H9 (cell line): ENCODE measurements around the gene KRTAP5-10. TPM values are rescaled to one million over a fixed set of nuclear protein-coding genes. Genes with fewer than 3 reads are reported as not detected.
"Not testable (repeated sequence)": the region's sequence is repeated elsewhere in the genome, so short reads cannot be mapped to it uniquely, and the experiment has no call there.

ENCODE experiments used
- DNase-seq: peaks from one replicate; pipeline ENCODE4 v3.0.0-alpha.2; 2017
- H2AFZ ChIP-seq: one replicate; pipeline ENCODE4 v1.6.1; 2013; ENCODE audit warnings: mild to moderate bottlenecking, low read length, control low read depth, moderate library complexity
- H2AK5ac ChIP-seq: 2 replicates; pipeline ENCODE4 v1.6.1; 2013; ENCODE audit warnings: low read length, control low read depth, mixed read lengths; ENCODE audit not compliant: insufficient read length
- H2BK120ac ChIP-seq: one replicate; pipeline ENCODE4 v1.6.1; 2013; ENCODE audit warnings: low read depth, mild to moderate bottlenecking, low read length, control low read depth, inconsistent platforms; ENCODE audit not compliant: poor library complexity, severe bottlenecking
- H2BK12ac ChIP-seq: 2 replicates; pipeline ENCODE4 v1.6.1; 2013; ENCODE audit warnings: low read length, control low read depth, mixed read lengths, low read depth; ENCODE audit not compliant: insufficient read length
- H2BK15ac ChIP-seq: 2 replicates; pipeline ENCODE4 v1.6.1; 2013; ENCODE audit warnings: low read depth, low read length, control low read depth
- H2BK20ac ChIP-seq: one replicate; pipeline ENCODE4 v1.6.1; 2013; ENCODE audit warnings: low read depth, mild to moderate bottlenecking, low read length, control low read depth, inconsistent platforms; ENCODE audit not compliant: poor library complexity, severe bottlenecking
- H2BK5ac ChIP-seq: 2 replicates; pipeline ENCODE4 v1.6.1; 2013; ENCODE audit warnings: low read length, control low read depth, mixed read lengths; ENCODE audit not compliant: insufficient read length
- H3K14ac ChIP-seq: 2 replicates; pipeline ENCODE4 v1.6.1; 2013; ENCODE audit warnings: low read length, control low read depth; ENCODE audit not compliant: insufficient read depth
- H3K18ac ChIP-seq: 2 replicates; pipeline ENCODE4 v1.6.1; 2013; ENCODE audit warnings: low read depth, mild to moderate bottlenecking, mixed read lengths, low read length, control low read depth; ENCODE audit not compliant: insufficient read length
- H3K23ac ChIP-seq: 2 replicates; pipeline ENCODE4 v1.6.1; 2013; ENCODE audit warnings: low read length, control low read depth, mixed read lengths, low read depth; ENCODE audit not compliant: insufficient read length
- H3K23me2 ChIP-seq: 2 replicates; pipeline ENCODE4 v1.6.1; 2013; ENCODE audit warnings: low read depth, mild to moderate bottlenecking, mixed read lengths, low read length, control low read depth; ENCODE audit not compliant: insufficient read length, poor library complexity, severe bottlenecking
- H3K27ac ChIP-seq: 2 replicates; pipeline ENCODE4 v1.5.1; 2013; ENCODE audit warnings: low read length, control low read depth, mixed read lengths, low read depth; ENCODE audit not compliant: insufficient read length
- H3K27me3 ChIP-seq: 2 replicates; pipeline ENCODE4 v1.6.1; 2013; ENCODE audit warnings: low read length, control low read depth, inconsistent platforms; ENCODE audit not compliant: insufficient read depth
- H3K4ac ChIP-seq: 2 replicates; pipeline ENCODE4 v1.6.1; 2013; ENCODE audit warnings: low read depth, mild to moderate bottlenecking, control low read depth, inconsistent platforms, low read length, moderate library complexity
- H3K4me1 ChIP-seq: 2 replicates; pipeline ENCODE4 v1.6.1; 2013; ENCODE audit warnings: low read length, control low read depth, inconsistent platforms; ENCODE audit not compliant: insufficient read depth
- H3K4me2 ChIP-seq: 2 replicates; pipeline ENCODE4 v1.6.1; 2013; ENCODE audit warnings: low read length, control low read depth, mixed read lengths; ENCODE audit not compliant: insufficient read length, insufficient read depth
- H3K56ac ChIP-seq: 2 replicates; pipeline ENCODE4 v1.6.1; 2013; ENCODE audit warnings: low read depth, mild to moderate bottlenecking, mixed read lengths, low read length, control low read depth; ENCODE audit not compliant: insufficient read length
- H3K79me1 ChIP-seq: 2 replicates; pipeline ENCODE4 v1.6.1; 2013; ENCODE audit warnings: low read depth, mild to moderate bottlenecking, moderate library complexity, low read length, control low read depth, inconsistent platforms; ENCODE audit not compliant: insufficient read depth, poor library complexity, severe bottlenecking
- H3K79me2 ChIP-seq: 2 replicates; pipeline ENCODE4 v1.6.1; 2013; ENCODE audit warnings: low read length, control low read depth, inconsistent platforms; ENCODE audit not compliant: insufficient read depth
- H3K9ac ChIP-seq: 2 replicates; pipeline ENCODE4 v1.6.1; 2013; ENCODE audit warnings: low read length, control low read depth, mixed read lengths; ENCODE audit not compliant: insufficient read length; ENCODE audit errors: extremely low read depth
- H3K9me3 ChIP-seq: one replicate; pipeline ENCODE4 v1.6.1; 2013; ENCODE audit warnings: low read depth, low read length, inconsistent platforms; ENCODE audit not compliant: control insufficient read depth
- H3T11ph ChIP-seq: one replicate; pipeline ENCODE4 v1.6.1; 2013; ENCODE audit warnings: mild to moderate bottlenecking, low read length, control low read depth, inconsistent platforms
- H4K20me1 ChIP-seq: one replicate; pipeline ENCODE4 v1.6.1; 2013; ENCODE audit not compliant: control insufficient read depth, insufficient read length, insufficient read depth
- H4K5ac ChIP-seq: 2 replicates; pipeline ENCODE4 v1.6.1; 2013; ENCODE audit warnings: low read depth, mild to moderate bottlenecking, mixed read lengths, low read length, control low read depth; ENCODE audit not compliant: insufficient read length
- H4K8ac ChIP-seq: replicated peaks from 2 replicates; pipeline ENCODE4 v1.6.1; 2013; ENCODE audit warnings: low read length, control low read depth, mixed read lengths, low read depth; ENCODE audit not compliant: insufficient read length
- H4K91ac ChIP-seq: 2 replicates; pipeline ENCODE4 v1.6.1; 2013; ENCODE audit warnings: low read depth, mild to moderate bottlenecking, moderate library complexity, mixed read lengths, low read length, control low read depth; ENCODE audit not compliant: insufficient read length
- H3K27ac Mint-ChIP-seq, 3 experiments: 2 replicates in 2 of 3; 3 replicates in 1 of 3; pipeline ENCODE4 v1.8.0; 2020 to 2021; ENCODE audit warnings: mixed read lengths in 3 of 3, mild to moderate bottlenecking in 1 of 3, moderate library complexity in 1 of 3
- H3K27me3 Mint-ChIP-seq: 2 replicates; pipeline ENCODE4 v1.8.0; 2021; ENCODE audit warnings: low read depth, mild to moderate bottlenecking, moderate library complexity, mixed read lengths
- H3K36me3 Mint-ChIP-seq, 3 experiments: 2 replicates in 2 of 3; 3 replicates in 1 of 3; pipeline ENCODE4 v1.8.0; 2020 to 2021; ENCODE audit warnings: low read depth in 3 of 3, mixed read lengths in 3 of 3; ENCODE audit not compliant: insufficient read depth in 1 of 3
- H3K4me1 Mint-ChIP-seq, 2 experiments: 2 replicates each; pipeline ENCODE4 v1.8.0; 2020; ENCODE audit warnings: mixed read lengths in 2 of 2
- H3K4me3 Mint-ChIP-seq, 2 experiments: 2 replicates in 1 of 2; 3 replicates in 1 of 2; pipeline ENCODE4 v1.8.0; 2020 to 2021; ENCODE audit warnings: mild to moderate bottlenecking in 2 of 2, mixed read lengths in 2 of 2, moderate library complexity in 1 of 2
- H3K9me3 Mint-ChIP-seq, 2 experiments: 2 replicates in 1 of 2; 3 replicates in 1 of 2; pipeline ENCODE4 v1.8.0; 2020; ENCODE audit warnings: mild to moderate bottlenecking in 2 of 2, mixed read lengths in 2 of 2, moderate library complexity in 1 of 2
- WGBS: extraction: QIAGEN DNeasy Blood & Tissue Kit; methylation state at CpG from one replicate; pipeline ENCODE4 v1.1.7; 2013; ENCODE audit warnings: missing lambda C conversion rate, low lambda C conversion rate, mixed read lengths; ENCODE audit not compliant: insufficient read length; ENCODE audit errors: extremely low coverage; 5-methylcytosine and 5-hydroxymethylcytosine counted together
- total RNA-seq: library from RNA; stranded (reverse); gene quantifications from 2 replicates; pipeline ENCODE4 v1.2.1, GENCODE V29; 2021
- TF ChIP-seq, protein P1 (sequence below): fragments of 200-600 bp; sonication (generic); conservative IDR thresholded peaks from 3 replicates; pipeline ENCODE4 v1.8.0; 2021; ENCODE audit warnings: antibody characterized with exemption, mild to moderate bottlenecking

KRTAP5-10 gene
- total RNA-seq, 1 experiment from 2014 or later = not detected

DNA sequence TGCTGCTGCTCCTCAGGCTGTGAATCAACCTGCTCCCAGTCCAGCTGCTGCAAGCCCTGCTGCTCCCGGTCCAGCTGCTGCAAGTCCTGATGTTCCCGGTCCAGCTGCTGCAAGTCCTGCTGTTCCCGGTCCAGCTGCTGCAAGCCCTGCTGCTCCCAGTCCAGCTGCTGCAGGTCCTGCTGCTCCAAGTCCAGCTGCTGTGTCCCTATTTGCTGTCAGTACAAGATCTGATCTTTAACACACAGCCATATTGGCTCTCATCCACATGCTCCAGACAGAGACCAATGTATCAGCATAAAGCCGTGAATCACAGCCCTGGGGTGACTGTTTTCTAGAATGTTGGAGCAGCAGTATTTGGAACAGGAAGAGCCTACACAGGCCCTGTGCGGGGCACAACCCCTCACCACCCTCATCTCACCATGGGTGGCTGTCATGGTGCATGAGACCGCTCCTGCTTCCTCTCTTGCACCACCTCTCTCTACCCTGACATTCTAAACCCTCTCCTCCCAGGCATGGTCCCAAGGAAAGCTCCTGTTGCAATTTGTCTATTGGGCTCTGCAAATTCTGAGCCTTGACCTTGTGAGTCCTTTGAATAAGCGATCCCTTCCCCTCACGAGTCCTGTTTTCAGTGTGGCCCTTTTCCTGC, 3.5 kb downstream of the KRTAP5-10 start:
- no peak overlapping the region for H2BK20ac ChIP-seq
- no CpG with 5 or more reads among the region's 8 CpGs for WGBS
- no peak overlapping the region for H3K23ac ChIP-seq
- Mint-ChIP-seq H3K27ac (peak overlapping the region in 1 of 3 experiments; percentile 82; a peak in 2 of 7 replicates), H3K9me3 (no peaks in the 10 kb centered on the region), H3K36me3 (no peaks in the 10 kb centered on the region), H3K27me3 (peaks cover 20% of the 10 kb centered on the region), H3K4me1 (peaks cover 28 to 29% of the 10 kb centered on the region in 2 experiments), H3K4me3 (no peak overlapping the region)
- no peaks in the 10 kb centered on the region for H3K27me3 ChIP-seq
- no peak overlapping the region for H3K4me2 ChIP-seq
- no peak overlapping the region for H3K27ac ChIP-seq
- DNase-seq = no peak
- H3K14ac ChIP-seq = no peak overlapping the region; the same call in 1 of the 2 replicates
- no peak overlapping the region for H2AK5ac ChIP-seq
- H2BK12ac ChIP-seq = no peak overlapping the region
- no peak overlapping the region for H3K56ac ChIP-seq
- H3T11ph ChIP-seq = no peak overlapping the region
- TF ChIP-seq, protein P1, sequence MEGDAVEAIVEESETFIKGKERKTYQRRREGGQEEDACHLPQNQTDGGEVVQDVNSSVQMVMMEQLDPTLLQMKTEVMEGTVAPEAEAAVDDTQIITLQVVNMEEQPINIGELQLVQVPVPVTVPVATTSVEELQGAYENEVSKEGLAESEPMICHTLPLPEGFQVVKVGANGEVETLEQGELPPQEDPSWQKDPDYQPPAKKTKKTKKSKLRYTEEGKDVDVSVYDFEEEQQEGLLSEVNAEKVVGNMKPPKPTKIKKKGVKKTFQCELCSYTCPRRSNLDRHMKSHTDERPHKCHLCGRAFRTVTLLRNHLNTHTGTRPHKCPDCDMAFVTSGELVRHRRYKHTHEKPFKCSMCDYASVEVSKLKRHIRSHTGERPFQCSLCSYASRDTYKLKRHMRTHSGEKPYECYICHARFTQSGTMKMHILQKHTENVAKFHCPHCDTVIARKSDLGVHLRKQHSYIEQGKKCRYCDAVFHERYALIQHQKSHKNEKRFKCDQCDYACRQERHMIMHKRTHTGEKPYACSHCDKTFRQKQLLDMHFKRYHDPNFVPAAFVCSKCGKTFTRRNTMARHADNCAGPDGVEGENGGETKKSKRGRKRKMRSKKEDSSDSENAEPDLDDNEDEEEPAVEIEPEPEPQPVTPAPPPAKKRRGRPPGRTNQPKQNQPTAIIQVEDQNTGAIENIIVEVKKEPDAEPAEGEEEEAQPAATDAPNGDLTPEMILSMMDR = no peak
- H4K91ac ChIP-seq = no peak overlapping the region
- H4K8ac ChIP-seq = no peak overlapping the region
- H2BK5ac ChIP-seq = no peak overlapping the region
- no peak overlapping the region for H4K5ac ChIP-seq
- no peaks in the 10 kb centered on the region for H3K79me2 ChIP-seq
- H3K4ac ChIP-seq = no peak overlapping the region
- H3K79me1 ChIP-seq = no peaks in the 10 kb centered on the region
- no peak overlapping the region for H2BK120ac ChIP-seq
- no peaks in the 10 kb centered on the region for H4K20me1 ChIP-seq
- no peaks in the 10 kb centered on the region; the same call in 1 of the 2 replicates for H3K4me1 ChIP-seq
- H2AFZ ChIP-seq = no peak overlapping the region
- no peak overlapping the region for H3K18ac ChIP-seq
- H3K23me2 ChIP-seq = no peaks in the 10 kb centered on the region
- no peak overlapping the region for H2BK15ac ChIP-seq
- no peaks in the 10 kb centered on the region for H3K9me3 ChIP-seq
- H3K9ac ChIP-seq = no peak overlapping the region

DNA sequence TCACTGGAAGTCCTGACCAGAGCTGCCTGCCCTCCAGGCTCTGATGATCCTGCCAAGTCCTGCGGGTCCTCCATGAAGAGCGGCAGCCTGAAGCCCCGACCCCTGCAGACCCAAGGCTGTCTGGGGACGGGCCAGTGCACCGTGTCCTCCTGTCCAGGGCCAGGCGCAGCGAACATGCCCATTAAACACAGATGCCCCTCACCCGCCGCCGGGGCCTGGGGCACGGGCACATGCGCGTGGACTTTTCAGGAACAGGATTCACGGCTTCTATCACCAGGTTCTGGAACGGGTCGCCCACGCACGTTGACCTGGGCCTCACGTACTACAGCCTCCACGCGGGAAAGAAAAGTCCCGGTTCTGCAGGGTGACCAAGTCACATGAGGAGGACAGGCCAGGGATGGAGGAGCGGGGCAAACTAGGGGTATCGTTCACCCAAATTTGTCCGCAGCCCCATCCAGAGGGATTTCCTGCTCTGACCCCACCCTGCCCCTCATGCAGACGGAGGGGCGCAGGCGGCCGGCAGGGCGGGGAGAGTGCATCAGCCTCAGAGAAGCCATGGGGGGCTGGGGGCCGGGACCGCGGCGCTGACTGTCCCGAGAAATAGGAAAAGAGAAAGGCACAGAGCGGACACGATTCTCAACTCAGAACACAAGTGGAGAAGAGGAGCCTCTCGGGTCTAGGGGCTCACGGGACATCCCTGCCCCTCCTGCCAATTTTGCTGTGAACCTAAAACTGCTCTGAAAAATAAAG, 5.9 kb downstream of the KRTAP5-10 start:
- peaks cover 23 to 27% of the 10 kb centered on the region in 2 experiments for H3K4me1 Mint-ChIP-seq
- H3K36me3 Mint-ChIP-seq, H2AK5ac ChIP-seq, H3T11ph ChIP-seq, H4K20me1 ChIP-seq, H3K4me2 ChIP-seq, H2BK20ac ChIP-seq, H3K9me3 Mint-ChIP-seq, H2BK12ac ChIP-seq, H2BK15ac ChIP-seq, H3K56ac ChIP-seq, H2BK120ac ChIP-seq, H3K4ac ChIP-seq, H3K4me3 Mint-ChIP-seq, H4K5ac ChIP-seq, H3K79me1 ChIP-seq, H3K9me3 ChIP-seq, H3K23ac ChIP-seq, H3K23me2 ChIP-seq, H2BK5ac ChIP-seq, H4K8ac ChIP-seq, H2AFZ ChIP-seq, H3K4me1 ChIP-seq, H3K14ac ChIP-seq, H3K27me3 ChIP-seq, H3K27ac ChIP-seq, H4K91ac ChIP-seq, DNase-seq, H3K79me2 ChIP-seq, H3K9ac ChIP-seq, H3K27ac Mint-ChIP-seq, H3K18ac ChIP-seq: not testable (repeated sequence)
- peaks cover 16% of the 10 kb centered on the region for H3K27me3 Mint-ChIP-seq
- no CpG with 5 or more reads among the region's 39 CpGs for WGBS
